ENCODE results near the gene LRFN5.

The LRFN5 gene

DNA sequence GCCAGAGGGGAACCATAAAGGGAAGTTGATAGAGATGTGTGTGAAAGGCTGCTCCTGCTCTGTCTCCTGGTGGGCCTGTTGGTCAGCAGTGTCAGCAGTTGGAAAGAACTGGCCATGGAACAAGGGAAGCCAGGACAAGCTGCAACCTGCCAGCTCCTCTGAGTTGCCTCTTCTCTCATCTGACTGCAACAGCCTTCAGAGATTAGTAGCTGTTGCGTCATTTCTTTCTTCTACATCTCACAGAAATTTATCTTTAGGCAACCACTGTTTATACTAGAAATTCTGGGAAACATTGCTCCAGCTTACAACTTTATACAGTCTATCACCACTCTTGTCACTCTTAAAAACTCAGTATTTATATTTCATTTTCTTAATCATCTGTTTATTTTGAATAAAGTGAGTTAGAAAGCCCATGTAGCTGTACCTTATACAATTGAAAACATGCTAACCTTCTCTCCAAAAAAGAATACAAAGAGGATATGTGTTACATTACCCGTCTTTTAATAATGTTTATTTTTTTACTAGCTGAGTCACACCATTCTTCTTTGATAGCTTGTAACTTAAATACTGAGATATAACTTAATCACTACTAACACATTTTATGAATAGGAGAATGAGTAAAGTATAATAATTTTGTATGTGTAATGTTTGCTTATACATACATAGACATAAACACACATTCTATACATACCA is 224.2 kb downstream of the LRFN5 start:
- DNase-seq, result no peak
- no peaks in the 10 kb centered on the region for H3K36me3 ChIP-seq (replicated peaks)
- H3K27ac ChIP-seq, result no peak overlapping the region
- no peaks in the 10 kb centered on the region for H3K27me3 ChIP-seq (replicated peaks)
- no peak overlapping the region for H3K4me3 ChIP-seq (ENCODE audit: low read depth, low read length)
- in situ Hi-C loops (cut with HindIII; ENCODE audit: low pct_ligation_motif_present, low sequenced_read_pairs), result no loop called here
- TF ChIP-seq, protein P1, sequence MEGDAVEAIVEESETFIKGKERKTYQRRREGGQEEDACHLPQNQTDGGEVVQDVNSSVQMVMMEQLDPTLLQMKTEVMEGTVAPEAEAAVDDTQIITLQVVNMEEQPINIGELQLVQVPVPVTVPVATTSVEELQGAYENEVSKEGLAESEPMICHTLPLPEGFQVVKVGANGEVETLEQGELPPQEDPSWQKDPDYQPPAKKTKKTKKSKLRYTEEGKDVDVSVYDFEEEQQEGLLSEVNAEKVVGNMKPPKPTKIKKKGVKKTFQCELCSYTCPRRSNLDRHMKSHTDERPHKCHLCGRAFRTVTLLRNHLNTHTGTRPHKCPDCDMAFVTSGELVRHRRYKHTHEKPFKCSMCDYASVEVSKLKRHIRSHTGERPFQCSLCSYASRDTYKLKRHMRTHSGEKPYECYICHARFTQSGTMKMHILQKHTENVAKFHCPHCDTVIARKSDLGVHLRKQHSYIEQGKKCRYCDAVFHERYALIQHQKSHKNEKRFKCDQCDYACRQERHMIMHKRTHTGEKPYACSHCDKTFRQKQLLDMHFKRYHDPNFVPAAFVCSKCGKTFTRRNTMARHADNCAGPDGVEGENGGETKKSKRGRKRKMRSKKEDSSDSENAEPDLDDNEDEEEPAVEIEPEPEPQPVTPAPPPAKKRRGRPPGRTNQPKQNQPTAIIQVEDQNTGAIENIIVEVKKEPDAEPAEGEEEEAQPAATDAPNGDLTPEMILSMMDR (IDR thresholded peaks at IDR 0.05; ENCODE audit: low read depth, low read length, missing control alignments), result no peak

DNA sequence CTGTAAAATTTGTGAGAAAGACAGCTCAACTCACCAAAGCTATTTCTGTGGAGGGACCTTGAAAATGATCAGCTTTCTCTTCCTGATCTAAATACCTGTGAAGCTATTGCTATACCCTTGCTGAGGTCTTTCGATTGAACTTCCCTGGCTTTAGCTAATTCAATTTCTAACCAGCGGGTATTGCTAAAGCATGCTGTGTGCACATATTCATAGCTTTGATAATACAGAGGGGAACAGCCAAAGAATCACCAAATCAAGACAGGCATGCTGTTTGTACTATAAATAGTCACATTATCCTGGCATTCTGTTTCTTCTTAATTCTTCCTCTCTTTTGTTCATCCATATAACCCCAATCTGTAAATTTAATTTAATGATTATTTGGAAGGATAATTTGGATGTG is 233.0 kb downstream of the LRFN5 start:
- Histone ChIP-seq H3K27me3 (replicated peaks) (no peaks in the 10 kb centered on the region), H3K4me3 (ENCODE audit: low read depth, low read length) (no peak overlapping the region), H3K36me3 (replicated peaks) (no peaks in the 10 kb centered on the region), H3K27ac (no peak overlapping the region)
- TF ChIP-seq, protein P1 (IDR thresholded peaks at IDR 0.05; ENCODE audit: low read depth, low read length, missing control alignments), result no peak
- in situ Hi-C loops (cut with HindIII; ENCODE audit: low pct_ligation_motif_present, low sequenced_read_pairs), result no loop called here
- no peak for DNase-seq

DNA sequence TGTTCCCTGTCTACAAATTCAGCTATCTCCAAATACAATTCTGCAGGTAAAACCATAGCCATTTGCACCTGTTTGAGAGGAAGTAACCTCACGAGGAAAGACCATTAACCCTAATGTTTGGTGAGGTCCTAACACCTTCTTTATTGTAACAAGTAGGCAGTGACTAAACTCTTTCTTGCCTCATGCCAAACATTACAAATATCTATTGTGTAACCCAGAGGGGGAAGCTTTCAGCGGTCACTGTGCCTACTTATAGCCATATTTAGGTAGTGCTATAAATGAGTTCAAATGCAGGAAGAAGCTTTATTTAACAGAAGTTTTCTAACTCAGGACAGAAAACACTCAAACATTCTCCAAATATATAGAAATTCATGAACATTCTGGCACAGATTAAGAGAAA is 252.7 kb downstream of the LRFN5 start:
- in situ Hi-C loops (cut with HindIII; ENCODE audit: low pct_ligation_motif_present, low sequenced_read_pairs), result no loop called here

DNA sequence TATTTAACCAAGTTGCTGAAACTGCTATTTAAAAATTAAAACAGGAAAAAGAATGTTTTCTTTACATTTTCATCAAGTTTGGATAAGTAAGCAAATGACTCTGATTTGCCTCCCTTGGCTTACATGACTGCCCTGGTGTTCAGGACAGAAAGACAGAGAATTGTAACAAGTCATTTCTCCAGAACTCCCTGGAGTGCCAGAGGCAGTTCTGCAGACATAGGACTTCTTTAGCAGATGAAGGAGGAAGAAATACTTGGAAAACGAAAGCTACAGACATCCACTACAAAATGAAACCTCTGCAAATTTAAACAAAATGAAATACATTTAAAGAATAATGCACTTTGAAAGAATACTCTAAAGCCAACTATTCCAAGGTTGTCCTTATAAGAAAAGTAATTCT is 253.9 kb downstream of the LRFN5 start:
- Histone ChIP-seq H3K4me3 (ENCODE audit: low read depth, low read length) (no peak overlapping the region), H3K27ac (no peak overlapping the region), H3K36me3 (replicated peaks) (no peaks in the 10 kb centered on the region), H3K27me3 (replicated peaks) (no peaks in the 10 kb centered on the region)
- DNase-seq, result no peak
- TF ChIP-seq, protein P1 (IDR thresholded peaks at IDR 0.05; ENCODE audit: low read depth, low read length, missing control alignments), result no peak
- in situ Hi-C loops (cut with HindIII; ENCODE audit: low pct_ligation_motif_present, low sequenced_read_pairs), result no loop called here

More for the DNA sequence above, 252.7 kb downstream of the LRFN5 start:
- no peak for DNase-seq
- no peaks in the 10 kb centered on the region for H3K36me3 ChIP-seq (replicated peaks)
- TF ChIP-seq, protein P1 (IDR thresholded peaks at IDR 0.05; ENCODE audit: low read depth, low read length, missing control alignments), result no peak
- H3K27me3 ChIP-seq (replicated peaks), result no peaks in the 10 kb centered on the region
- no peak overlapping the region for H3K4me3 ChIP-seq (ENCODE audit: low read depth, low read length)
- H3K27ac ChIP-seq, result no peak overlapping the region

DNA sequence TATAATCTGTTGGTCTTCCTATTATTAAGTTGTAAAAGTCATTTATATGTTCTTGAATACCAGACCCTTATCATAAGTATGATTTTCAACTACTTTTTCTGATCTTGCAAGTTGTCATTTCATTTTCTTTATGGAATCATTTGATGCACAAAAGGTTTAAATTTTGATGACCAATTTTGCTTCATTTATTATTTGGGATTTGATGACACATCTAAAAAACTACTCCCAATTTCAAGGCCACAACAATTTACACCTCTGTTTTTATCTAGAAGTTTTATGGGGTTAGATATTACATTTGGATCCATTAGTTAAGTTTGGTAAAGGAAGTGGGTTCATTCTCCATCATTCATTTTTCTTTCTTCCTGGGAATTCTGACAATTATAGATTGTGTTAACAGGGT is 259.2 kb downstream of the LRFN5 start:
- DNase-seq, result no peak
- in situ Hi-C loops (cut with HindIII; ENCODE audit: low pct_ligation_motif_present, low sequenced_read_pairs), result no loop called here
- no peak overlapping the region for H3K27ac ChIP-seq
- no peak overlapping the region for H3K4me3 ChIP-seq (ENCODE audit: low read depth, low read length)
- H3K27me3 ChIP-seq (replicated peaks), result no peaks in the 10 kb centered on the region
- TF ChIP-seq, protein P1 (IDR thresholded peaks at IDR 0.05; ENCODE audit: low read depth, low read length, missing control alignments), result no peak
- H3K36me3 ChIP-seq (replicated peaks), result no peaks in the 10 kb centered on the region

DNA sequence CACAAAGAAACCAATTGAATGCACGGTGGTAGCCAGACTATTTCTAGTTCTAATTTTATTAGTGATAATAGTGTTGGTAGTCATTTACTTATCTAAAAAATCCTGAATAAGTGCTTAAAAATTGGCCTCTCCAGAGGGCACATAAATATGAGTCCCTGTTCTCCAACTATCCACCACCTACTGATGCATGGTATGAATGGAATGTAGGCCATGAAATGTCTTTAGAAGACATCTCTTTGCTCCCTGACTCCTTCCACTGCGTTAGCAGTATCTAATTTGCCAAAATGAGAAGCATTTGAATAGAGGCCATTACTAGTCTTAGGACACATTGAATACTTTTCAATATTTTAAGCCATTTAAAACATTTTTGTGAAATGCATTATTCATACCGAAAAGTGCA is 261.7 kb downstream of the LRFN5 start:
- Histone ChIP-seq H3K27ac (no peak overlapping the region), H3K36me3 (replicated peaks) (no peaks in the 10 kb centered on the region), H3K27me3 (replicated peaks) (no peaks in the 10 kb centered on the region), H3K4me3 (ENCODE audit: low read depth, low read length) (no peak overlapping the region)
- no peak for DNase-seq
- in situ Hi-C loops (cut with HindIII; ENCODE audit: low pct_ligation_motif_present, low sequenced_read_pairs), result no loop called here
- TF ChIP-seq, protein P1 (IDR thresholded peaks at IDR 0.05; ENCODE audit: low read depth, low read length, missing control alignments), result no peak
